ENCODE measurements around the gene PON1.

Gene PON1

GRCh38 chr7:95316588-95316987 lies 7.7 kb downstream of the PON1 start:
- DNase-seq = no peak

- no peak for DNase-seq
Measured at GRCh38 chr7:95312561-95312960, 11.8 kb downstream of the PON1 start.

DNA sequence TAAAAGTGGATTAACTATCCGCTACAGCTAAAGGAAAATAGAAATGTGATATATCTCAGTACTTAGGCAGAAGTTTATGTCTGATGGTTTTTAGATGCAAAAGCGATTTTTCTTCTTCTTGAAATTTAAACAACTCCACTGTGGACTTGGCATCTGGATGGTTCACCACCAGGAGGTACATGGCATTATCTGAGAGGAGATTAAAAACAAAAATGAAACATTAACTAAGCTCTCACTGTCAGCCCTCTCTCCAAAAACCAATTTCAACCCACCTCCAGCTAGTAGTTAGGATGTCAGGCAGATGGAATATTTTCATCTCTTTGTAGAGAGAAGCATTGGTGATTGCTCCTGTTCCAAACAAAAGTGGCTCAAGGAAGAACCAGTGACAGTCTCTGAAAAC lies 12.9 kb downstream of the PON1 start:
- DNase-seq = no peak

DNA sequence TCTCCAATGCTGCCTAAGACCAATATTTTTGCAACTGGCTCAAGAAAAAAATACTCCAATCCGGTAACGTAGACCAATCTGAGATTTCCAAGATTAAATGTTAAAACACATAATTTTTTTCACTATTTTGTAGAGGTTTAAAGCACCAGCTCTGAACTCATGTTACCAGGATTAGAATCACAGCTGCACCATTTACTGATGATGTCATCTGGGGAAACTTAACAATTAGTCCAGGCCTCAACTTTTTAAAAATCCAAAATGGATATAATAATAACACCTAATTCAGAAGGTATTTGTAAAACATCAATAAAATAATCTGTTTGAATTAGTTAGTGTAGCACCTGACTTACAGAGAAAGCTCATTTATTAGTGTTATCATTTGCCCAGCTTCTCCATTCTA lies 14.4 kb downstream of the PON1 start:
- no peak for DNase-seq

DNA sequence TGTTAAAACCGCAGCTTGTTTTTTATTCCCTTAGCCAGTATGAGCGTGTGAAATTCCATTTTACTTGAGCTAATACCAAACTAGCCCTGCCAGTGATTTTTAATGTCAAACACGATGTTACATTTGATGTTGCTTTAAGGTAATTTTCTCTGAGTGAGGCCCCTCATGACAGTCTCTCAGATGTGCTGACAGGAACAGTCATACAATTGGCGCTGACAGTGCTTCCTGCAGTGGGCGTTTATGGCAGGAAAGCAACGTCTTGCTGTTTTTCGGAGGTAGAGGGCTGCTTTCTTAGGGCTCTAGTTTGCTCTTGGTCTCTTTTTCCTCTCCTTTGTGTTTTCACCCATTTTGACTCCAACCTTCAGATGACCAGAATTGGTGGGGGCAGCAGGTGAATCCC lies 19.3 kb downstream of the PON1 start:
- no peak for DNase-seq

DNA sequence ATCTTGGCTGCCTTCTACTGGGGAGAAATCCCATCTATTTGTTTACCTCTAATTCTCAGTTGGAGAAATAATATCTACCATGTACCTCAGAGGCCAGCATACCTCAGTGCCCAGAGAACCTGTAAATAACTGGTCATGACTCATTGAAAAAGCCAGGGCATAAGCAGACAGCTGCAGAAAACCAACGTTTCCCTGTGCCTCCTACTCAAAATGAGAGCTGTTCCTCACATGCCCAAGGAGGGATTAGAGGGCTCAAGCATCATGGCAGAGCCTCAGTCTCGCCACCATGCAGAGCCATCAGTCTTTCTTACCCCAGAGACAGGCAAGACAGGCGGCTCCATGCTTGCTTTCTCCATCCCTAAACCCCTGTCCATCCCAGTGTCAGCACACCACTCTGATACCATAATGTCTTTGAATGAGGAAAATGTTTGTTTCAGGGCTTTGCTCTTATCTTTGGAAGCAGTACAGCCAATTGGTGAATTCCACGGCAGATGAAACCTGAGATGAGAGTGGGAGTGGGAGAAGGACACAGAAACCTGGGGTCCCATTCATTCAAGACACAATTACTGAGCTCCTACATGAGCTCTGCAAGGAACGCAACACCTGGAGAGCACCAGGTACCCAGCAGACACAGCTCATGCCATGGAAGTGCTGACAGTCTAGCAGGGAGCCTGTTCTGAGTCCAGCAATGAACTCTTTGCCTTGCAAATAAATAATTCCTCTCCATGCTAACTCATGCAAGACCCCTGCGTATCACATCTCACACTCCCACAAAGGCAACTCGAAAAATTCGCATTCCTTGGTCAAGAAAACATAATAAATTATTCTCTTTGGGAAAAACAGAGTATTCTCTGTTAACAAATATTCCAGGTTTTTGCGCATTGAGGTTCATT lies 21.1 kb downstream of the PON1 start:
- no peak for DNase-seq

DNA sequence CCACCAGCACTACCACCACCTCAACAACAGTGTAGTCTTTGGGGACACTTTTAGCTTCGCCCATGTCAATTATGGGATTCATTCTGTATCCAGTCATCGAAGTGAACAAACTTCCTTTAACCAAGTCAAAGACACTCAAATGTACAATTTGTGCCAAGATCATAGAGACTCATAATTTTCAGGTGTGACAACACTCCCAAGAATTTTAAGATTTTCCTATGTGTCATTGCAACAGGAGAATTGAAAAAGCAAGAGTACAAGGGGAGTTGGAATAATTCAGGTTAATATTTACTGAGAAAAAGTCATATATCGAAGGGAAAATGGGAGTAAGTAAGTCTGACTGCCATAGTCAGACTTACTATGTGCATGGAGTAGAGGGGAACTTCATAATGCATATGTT lies 26.2 kb downstream of the PON1 start:
- no peak for DNase-seq

DNA sequence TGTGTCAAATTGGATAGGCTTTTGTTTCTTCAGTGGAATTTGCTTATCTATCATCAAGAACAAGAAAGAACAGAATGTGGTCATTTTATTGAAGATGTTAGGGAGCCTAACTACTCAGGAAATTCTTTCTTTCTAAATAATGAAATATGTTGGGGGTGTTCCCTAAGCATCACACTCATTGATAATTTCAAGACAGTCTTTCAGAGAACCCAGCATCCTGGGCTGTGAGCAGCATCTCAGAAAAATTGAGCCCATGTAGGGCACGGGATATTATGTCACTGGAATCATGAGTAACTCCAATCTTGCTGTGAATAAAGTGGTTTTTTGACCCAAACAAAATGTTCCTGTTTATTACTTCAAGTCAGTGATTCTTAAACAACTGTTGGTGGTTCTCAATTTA lies 27.3 kb downstream of the PON1 start:
- DNase-seq = no peak

- DNase-seq = no peak
Measured at GRCh38 chr7:95296456-95296855, 27.9 kb downstream of the PON1 start.

DNA sequence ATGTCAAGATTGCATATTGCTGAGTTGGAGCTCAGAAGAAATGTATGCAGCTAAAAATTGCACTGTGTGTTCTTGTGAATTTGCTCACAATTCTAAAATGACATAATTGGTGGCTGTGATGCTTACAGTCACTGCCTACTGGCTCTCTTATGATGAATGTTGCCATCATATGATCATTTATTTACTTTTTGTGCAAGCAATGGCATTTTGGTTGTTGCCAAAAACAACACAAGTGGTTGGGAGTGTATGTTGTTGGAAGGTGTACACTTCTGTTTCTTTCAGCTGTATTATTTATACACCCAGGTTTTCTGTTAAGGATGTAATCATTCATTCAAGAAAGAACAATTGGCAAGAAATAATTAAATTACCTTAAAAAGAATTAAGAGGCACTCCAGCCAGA lies 28.9 kb downstream of the PON1 start:
- DNase-seq = no peak

DNA sequence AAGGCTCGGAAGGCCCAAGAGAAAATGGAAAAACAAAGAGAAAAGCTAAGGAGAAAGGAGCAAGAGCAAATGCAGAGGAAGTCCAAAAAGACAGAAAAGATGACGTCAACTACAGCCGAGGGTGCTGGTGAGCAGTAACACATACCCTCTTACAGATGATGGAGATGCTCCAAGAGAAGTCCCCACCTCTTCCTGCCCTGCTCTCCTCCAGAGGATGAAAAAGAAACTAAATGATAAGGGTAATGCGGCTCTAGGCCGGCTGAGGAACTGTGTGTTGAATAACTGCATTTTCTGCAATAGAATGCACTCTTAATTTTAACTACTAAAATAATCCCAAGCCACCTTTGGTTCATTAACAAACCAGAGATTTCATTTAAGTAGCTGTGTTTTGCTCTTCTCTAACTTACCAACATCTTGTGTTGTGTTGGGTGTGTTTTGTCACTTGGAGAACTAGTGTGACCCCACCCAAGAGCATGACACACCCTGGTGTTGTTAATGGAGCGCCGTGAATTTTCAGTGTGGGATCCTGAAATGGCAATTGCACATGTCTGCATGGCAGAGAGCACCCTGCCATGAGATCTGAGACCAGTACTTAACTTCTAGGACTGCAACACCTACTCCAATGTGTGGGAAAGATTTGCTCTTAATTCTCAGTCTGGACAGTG lies 34.0 kb downstream of the PON1 start:
- DNase-seq = no peak

- DNase-seq = no peak
Measured at GRCh38 chr7:95286096-95286495, 38.2 kb downstream of the PON1 start.

GRCh38 chr7:95279417-95279816 lies 44.9 kb downstream of the PON1 start:
- DNase-seq = no peak

GRCh38 chr7:95276114-95276513 lies 48.2 kb downstream of the PON1 start:
- no peak for DNase-seq

GRCh38 chr7:95269640-95270039 lies 54.7 kb downstream of the PON1 start:
- no peak for DNase-seq

DNA sequence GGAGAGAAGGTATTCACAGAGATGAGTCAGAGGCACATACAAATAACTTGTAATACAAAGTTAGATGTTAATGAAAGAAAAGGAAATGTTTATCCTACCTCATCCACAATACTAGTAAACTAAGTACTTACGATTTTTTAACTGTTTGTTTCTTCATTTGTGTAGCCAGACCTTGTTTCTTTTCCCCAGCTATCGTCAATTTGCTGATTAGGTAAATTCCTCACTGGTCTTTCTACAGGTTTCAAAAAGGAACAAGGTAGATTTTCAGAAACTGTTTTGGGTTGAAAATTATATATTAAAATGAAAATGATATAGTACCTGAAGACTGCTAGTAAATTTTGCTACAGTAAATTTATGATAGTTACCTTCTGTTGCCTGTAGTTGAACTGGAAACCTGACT lies 56.6 kb downstream of the PON1 start:
- no peak for DNase-seq

- no peak for DNase-seq
Measured at GRCh38 chr7:95265634-95266033, 58.7 kb downstream of the PON1 start.

- no peak for DNase-seq
Measured at GRCh38 chr7:95264363-95264891, 59.9 kb downstream of the PON1 start.

DNA sequence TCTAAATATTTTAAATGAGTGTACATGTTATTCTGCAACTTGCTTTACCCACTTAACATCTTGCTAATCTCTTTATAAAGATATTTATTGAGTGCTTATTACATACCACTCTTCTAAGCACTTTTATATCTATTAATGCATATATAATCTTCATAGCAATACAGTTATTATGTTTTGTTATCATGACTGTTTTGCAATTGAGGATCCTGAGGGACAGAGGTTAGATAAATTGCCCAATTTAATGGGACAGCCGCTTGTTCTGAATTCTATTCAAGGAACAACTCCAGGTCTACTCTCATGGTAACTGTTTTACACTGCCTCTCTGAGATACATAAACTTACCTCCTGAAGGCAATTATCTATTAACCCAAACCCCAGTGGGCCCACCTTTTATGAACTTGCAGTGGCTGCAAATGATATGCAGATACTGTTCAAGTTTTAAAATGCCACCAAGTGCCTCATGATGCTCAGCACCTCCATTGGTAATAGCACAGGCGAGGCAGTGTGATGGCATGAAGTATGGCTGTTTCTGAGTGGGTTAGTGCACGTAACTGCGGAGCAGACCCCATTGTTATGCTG lies 60.5 kb downstream of the PON1 start:
- no peak for DNase-seq

GRCh38 chr7:95262875-95263274 lies 61.5 kb downstream of the PON1 start:
- no peak for DNase-seq

DNA sequence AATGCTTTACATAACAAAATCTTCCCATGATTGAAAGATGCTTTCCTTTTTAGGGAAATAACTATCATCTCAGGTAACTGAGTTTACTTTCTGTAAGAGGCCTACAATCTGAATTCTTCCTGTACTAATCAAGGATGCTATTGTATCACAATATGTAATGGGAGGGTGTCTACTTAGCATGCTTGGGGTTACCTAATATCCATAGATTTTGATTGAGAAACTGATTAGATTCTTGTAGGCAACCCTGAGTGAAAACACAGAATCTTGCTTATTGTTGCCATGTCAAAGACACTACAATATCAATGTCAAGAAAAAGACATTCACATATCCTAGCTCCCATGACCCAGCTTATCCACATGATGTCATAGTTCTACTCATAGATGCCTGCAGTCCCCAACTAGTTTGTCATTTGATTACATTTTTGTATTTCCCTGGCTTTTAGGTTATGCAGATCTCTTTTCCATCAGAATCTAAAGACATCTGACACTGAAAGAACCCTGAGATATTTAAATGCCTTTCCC lies 62.4 kb downstream of the PON1 start:
- no peak for DNase-seq

GRCh38 chr7:95255691-95256090 lies 68.6 kb downstream of the PON1 start:
- no peak for DNase-seq

GRCh38 chr7:95253986-95254385 lies 70.3 kb downstream of the PON1 start:
- DNase-seq = no peak

- DNase-seq = no peak
Measured at GRCh38 chr7:95251966-95252365, 72.4 kb downstream of the PON1 start.

Data from activated CD4-positive, CD25-positive, alpha-beta regulatory T cell treated with anti-CD3 and anti-CD28 coated beads, Interleukin-2, amount 50 U/mL, for 72 hours (primary cell).